Right renal pelvis (tissue), 4 donors: ENCODE measurements around the gene TEX44. TPM values are rescaled to one million over a fixed set of nuclear protein-coding genes. Genes with fewer than 3 reads are reported as not detected.
"Not testable (repeated sequence)": the region's sequence is repeated elsewhere in the genome, so short reads cannot be mapped to it uniquely, and the experiment has no call there.

Experiments
- DNase-seq, 4 donors: peaks; one replicate each; pipeline ENCODE4 v3.0.0-alpha.2; 2013; ENCODE audit warnings: low read depth in 4 of 4, low spot score in 3 of 4, missing footprints in 1 of 4
- polyA plus RNA-seq, 4 donors: library from polyadenylated mRNA; unstranded; fragments of 120-200 nt; gene quantifications; one replicate each; pipeline ENCODE4 v1.2.1, GENCODE V29; 2013; ENCODE audit not compliant: insufficient read length in 4 of 4

The TEX44 gene
- polyA plus RNA-seq, 4 donors, result not detected

DNA sequence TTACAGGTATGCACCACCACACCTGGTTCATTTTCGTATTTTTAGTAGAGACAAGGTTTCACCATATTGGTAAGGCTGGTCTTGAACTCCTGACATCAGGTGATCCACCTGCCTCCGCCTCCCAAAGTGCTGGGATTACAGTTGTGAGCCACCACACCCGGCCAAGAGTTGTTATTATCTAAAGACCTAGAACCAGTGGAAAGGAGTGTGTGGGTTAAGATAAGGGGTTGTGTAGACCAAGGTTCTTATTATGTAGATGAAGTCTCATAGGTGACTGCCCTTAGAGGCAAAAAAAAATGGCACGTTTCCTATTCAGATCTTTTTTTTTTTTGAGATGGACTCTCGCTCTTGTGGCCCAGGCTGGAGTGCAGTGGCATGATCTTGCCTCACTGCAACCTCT is 21.7 kb upstream of the TEX44 start:
- not testable (repeated sequence) for DNase-seq

DNA sequence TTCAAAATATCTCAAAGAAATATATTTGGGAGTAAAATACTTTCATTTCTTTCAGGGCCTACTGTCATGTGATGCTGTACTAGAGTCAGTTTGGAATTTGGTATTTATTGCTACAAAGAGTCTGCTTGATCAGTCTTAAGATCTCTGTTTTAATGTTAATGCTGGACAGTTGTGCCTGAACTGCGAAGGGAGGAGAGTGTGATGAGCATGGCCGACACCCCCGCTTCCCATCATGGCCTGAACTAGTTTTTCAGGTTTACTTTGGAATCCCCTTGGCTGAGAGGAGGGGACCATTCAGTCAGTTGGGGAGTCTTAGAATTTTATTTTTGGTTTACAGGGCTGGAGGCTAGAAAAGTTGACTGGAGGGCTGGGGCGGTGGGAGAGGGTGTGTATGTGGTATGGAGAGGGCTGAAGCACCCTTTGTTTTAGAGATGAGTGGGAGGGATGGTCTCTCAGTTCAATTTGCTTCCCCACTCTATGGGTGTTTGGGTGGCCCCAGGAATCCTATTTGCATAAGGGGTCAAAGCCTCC is 20.9 kb upstream of the TEX44 start:
- no peak for DNase-seq

DNA sequence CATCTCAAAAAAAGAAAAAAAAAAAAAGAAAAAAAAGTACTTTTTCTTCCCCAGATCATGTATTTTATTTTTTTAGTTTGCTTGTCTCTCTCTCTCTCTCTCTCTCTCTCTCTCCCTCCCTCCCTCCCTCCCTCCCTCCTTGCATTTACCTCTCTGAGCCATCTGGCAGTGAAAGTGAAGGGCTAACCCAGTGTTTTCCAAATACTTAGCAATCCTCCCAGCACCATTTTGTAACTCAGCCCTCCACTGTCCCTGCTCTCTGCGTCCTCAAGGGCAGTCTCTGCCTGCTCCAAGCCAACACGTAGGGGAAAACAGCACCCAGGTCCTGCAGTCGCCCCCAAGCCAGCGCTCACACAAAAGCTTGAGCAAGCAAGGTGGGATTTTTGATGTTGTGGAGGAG is 19.6 kb upstream of the TEX44 start:
- DNase-seq, result no peak

DNA sequence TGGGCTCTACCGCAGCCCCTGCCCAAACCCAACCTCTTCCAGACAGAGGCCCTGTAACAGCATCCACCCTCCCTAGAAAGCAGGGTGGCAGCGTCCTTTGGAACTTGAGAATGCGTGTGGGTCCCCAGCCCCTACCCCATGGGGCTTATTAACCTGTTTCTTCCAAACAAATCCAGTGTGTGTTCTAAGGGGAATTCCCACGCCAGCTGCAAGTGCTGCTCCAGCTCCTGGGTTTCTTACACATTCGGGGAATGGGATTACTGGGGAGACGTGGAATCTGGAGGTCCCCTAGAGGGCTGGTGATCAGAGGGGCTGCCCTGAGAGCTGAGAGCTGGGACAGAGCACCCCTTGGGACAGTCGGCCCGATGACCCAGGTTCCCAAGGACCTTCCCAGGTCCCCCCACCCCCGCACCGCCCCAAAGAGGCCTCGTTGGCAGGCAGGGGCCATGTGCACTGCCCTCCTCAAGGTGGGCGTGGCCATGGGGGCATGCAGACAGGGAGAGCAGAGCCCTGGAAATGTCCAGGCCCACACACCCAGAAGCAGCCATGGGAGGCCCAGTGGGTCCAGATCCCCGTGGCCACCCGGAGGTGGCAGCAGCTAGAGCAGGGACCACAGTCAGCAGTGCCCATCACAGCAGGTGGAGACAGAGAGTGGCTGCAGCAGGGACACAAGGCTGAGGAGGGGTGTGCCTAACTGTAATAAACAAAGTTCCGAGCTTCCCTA is 18.8 kb upstream of the TEX44 start:
- no peak for DNase-seq

DNA sequence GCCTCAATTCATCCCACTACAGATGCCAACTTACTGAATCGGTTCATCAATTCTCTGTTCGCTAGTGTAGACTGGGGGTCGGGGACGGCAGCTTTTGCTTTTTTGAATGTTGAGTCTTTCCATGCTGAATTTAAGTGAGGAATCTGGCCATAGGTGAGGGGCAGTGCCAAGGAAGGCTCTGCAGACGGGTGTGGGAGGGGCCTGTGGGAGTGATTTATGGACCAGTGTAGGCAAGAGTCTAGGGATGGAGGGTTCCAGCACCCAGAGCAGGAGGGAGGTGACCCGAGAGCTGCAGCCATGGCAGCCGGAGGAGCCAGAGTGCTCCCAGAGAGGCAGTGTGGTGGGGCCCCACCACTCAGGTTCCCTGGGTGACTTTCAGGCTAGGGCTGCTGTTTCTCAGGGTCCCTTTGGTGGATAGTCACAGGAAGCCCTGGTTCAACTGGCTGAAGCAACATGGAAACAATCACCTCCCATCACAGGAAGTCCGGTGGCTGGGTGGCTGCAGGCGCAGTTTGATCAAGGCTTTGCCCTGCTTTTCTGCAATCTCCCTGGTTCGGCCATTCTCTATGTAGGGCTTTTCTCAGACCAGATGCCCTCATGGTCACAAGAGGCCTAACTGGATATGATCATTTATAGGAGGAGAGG is 16.9 kb upstream of the TEX44 start:
- no peak for DNase-seq

DNA sequence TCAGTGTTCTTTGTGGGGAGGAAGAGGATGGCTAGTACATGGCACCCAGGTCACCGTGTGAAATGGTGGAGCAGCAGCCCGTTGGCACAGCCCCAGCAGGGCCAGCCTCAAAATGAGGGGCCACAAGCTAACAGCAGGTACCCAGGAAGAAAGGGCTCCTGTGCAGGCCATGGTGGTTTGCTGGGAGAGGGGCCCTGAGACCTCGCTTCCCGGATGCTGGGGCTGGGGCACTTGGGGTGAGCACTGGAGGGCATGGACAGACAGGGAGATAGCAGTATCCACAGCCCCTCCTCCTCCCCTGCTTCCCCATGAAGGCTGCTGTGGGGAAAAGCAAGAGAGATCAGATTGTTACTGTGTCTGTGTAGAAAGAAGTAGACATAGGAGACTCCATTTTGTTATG is 16.2 kb upstream of the TEX44 start:
- no peak for DNase-seq

DNA sequence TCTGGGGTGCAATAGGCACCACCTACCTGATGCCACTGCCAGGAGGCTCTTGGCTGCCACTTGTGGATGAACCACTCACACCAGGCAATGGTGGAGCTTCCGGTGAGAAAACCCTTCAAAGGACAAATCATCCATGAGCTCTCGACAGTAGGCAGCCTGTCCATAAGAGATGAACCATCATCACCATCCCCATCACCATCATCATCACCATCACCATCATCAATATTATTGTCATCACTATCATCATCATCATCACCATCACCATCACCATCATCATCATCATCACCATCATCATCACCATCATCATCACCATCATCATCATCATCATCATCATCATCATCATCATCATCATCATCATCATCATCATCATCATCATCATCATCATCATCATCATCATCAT is 14.0 kb upstream of the TEX44 start:
- DNase-seq, result not testable (repeated sequence)

DNA sequence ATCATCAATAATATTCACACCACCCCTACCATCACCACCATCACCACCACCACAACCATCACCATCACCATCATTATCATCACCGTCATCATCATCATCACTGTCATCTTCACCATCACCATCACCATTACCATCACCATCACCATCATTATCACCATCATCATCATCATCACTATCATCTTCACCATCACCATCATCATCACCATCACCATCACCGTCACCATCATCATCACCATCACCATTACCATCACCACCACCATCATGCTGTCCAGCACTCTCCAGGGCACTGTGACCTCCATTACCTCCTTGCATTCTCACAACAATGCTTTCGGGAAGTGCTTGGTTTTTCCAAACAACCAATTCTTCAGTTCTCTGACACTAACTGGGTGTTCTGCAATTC is 13.1 kb upstream of the TEX44 start:
- no peak for DNase-seq

DNA sequence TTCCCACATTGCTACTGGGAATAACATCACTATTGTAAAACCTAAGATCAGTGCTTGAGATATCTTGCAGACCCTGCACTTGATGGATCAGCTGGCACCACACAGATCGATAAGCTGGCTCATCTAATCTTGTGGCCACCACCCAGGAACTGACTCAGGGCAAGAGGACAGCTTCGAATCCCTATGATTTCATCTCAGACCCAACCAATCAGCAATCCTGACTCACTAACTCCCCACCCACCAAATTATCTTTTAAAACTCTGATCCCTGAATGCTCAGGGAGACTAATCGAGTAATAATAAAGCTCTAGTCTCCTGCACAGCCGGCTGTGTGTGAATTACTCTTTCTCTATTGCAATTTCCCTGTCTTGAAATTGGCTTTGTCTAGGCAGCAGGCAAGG is 11.3 kb upstream of the TEX44 start:
- DNase-seq, result no peak

DNA sequence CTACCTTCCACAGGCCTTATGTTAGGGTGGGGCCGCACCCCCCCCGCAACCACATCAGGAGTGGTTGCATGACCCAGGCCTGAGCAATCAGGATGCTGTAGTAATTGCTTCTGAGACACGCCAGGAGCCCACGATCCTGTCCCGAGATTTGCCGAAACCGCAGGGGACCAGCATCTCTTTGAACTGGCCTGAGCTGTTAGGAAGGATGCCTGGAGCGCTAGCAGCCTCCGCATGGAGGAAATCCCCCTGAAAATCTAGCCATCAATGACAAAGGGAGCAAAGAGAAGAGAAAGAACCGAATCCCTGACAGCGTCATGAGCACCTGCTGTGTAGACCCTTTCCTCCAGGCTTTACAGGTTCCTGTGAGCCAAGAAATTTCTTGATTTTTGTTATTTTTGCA is 8.7 kb upstream of the TEX44 start:
- no peak for DNase-seq

DNA sequence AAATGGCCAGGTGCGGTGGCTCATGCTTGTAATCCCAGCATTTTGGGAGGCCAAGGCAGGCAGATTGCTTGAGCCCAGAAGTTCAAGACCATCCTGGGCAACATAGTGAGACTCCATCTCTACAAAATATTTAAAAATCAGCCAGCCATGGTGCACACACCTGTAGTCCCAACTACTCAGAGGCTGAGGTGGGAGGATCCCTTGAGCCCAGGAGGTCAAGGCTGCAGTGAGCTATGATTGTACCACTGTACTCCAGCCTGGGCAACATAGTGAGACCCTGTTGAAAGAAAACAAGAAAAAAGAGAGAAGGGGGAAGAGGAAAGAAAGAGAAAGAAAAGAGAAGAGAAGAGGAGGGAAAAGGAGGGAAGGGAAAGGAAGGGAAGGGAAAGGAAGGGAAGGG is 4.9 kb upstream of the TEX44 start:
- not testable (repeated sequence) for DNase-seq

DNA sequence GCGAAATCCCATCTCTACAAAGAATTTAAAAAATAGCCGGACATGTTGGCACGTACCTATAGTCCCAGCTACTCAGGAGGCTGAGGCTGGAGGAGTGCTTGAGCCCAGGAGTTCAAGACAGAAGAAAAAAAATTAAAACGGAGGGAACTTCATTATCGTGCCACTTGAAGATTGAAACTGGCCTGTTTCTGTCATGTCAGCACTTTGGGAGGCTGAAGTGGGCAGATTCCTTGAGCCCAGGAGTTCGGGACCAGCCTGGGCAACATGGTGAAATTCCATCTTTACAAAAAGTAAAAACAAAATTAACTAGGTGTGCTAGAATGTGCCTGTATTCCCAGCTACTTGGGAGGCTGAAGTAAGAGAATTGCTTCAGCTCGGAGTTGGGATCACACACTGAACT is 3.0 kb upstream of the TEX44 start:
- no peak for DNase-seq

DNA sequence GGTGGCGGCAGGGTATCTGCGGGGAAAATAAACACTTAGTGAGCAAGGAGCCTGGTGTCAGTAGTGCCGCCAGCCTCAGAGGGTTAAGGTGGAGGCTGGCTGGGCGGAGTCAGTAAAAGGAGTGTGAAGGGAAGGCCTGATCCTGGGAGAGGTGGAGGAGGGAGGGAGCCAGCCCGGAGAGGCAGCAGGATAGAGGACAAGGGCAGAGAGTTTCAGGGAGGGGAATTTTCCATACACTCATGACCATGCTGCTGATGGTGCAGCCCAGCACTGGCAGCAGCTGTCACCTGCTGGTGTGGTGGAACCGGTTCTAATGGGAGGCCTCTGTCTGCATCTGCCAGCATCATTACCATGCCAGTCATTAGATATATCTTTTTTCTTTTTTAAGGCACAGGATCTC is 2.0 kb upstream of the TEX44 start:
- no peak for DNase-seq

DNA sequence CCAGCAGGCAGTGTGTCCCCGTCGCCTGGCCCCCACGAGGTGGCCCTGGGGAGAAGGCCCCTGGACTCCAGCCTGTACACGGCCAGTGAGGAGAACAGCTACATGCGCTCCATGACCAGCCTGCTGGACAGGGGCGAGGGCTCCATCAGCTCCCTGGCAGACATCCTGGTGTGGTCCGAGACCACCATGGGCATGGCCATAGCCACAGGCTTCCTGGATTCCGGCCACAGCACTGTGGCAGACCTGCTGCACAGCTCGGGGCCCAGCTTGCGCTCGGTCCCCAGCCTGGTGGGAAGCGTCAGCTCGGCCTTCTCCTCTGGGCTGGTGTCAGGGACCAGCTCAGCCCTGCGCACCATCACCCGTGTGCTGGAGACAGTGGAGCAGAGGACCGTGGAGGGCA is 1.0 kb downstream of the TEX44 start:
- no peak for DNase-seq

DNA sequence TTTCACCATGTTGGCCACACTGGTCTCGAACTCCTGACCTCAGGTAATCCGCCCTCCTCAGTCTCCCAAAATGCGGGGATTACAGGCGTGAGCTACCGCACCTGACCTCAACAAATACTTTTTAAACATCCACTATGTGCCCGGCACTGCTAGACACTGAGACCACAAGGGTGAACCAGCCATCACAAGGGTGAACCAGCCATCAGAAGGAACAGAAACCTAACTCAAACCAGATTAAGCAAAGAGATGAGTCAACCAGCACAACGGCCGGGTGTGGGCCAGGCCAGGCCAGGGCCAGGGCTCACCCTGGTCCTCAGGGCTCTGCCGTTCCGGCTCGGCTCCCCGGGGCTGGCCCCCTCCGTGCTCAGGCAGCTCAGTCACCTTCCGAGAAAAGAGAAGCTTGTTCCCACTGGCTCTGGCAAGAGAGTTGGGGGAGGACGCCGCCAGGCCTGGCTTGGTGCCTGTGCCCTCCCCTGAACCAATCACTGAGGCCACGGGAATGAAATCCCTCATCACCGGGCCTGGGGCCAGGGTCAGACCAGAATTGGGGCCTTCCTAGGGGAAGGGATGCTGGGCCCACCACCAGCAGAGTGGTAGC is 4.4 kb downstream of the TEX44 start:
- no peak for DNase-seq

DNA sequence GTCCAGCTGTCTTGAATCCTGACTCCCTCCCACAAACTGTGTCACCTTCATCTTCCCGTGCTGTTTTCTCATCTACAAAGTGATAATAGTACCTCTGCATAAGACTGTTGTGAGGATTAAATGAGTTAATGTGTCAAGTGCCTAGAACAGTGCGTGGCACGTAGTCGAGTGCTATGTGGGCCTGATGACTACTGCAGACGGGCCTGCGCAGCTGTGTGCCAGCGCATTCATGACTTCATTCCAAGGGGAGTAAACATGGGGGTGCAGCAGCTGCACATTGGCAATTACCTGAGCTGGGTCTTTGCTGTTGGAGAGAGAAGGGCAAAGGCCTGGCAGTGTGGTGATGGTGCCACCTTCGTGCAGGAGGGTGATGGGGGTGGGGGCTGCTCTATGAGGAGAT is 5.0 kb downstream of the TEX44 start:
- no peak for DNase-seq

DNA sequence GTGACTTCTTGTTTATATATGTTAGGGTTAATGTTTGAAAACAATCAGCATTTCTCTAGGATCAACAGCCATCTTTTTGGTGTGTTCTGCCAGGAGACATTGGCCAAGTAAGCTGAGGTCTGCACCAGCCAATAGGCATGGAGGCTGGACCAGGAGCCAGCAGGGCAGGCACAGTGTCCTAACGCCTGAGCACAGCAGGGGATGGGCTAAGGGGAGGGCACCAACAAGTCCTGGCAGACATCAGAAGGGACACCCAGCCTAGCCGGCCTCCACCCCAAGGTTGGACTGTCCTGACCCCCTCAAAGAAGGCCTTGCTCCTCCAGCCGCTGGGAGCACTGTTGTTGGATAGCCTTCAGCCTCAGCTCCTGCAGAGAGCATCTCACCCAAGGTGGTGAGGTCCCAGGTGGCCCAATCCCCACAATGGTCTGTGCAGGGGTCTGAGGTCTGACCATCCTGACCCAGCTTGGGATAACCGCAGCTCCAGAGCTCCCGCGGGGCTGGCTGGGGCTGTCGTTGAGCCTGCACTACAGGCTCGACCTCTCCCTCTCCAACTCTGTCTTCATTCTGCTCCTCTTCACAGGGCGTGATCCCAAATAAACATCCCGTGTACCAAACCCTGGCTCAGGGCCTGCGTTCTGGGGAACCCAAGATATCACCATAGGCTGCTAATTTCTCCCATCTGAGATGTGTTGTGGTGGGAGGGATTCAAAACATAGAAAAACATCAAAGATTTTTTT is 8.1 kb downstream of the TEX44 start:
- no peak for DNase-seq

DNA sequence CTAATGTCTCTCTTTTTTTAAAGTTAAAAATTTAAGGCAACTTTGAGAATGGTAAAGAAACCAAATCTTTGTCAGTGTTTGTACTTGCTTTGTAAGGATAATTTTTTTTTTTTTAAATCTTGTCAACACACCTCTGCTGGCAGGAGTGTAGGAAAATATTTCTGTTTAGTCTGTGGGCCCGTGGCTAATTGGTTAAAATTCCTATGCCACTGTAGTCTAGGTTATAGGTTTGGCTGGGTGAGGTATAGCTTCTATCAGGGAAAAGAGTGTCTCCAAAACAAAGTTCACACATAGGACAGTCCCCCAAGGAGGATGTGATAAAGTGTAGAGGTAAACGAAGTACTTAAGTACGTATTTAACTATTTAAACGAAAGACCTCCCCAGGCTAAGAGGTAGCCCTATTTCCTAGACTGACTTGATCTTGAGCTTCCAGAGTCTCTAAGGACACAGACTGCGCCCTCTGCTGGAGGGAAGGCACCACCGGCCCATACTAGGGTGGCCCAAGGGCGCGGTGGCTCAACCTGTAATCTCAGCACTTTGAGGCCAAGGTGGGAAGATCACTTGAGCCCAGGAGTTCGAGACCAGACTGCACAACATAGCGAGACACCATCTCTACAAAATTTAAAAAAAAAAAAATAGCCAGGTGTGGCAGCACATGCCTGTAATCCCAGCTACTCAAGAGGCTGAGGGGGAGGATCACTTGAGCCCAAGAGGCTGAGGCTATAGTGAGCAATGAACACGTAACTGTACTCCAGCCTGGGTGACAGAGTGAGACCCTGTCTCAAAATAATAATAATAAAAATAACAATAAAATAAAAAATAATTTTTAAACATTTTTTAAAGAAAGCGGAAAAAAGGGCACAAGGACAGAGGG is 8.9 kb downstream of the TEX44 start:
- DNase-seq, result peak in 3 of 4 donors; percentile 64 to 73 (median 67)

DNA sequence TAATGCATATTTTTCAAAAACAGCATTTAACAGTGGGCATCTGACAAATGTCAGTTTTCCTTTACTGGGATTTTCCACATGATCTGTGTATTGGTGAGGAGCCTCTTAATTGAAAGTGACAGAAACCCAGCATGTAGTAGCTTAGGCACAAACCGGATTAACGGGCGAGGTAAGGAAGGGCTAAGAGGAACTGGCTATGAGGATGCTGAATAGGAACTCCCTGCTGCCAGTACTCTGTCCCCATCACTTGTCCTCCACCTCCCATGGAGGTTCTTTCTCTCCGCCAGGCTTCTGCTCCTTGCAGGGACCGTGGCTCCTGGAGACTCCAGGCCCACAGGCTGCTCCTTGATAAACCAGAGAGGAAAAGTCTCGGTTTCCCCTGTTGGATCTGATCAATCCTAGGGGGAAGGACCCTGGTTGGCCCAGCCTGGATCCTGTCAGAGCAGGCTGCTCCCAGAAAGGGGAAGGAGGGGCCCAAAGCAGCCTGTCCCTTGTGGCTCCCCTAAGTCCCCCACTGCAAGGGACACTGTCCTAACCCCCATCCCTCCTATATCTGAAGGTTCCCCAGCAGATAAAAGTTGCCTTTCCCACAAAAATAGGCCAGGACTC is 10.3 kb downstream of the TEX44 start:
- DNase-seq, result no peak
